ENCODE results near the gene CCDC175.

The CCDC175 gene

DNA sequence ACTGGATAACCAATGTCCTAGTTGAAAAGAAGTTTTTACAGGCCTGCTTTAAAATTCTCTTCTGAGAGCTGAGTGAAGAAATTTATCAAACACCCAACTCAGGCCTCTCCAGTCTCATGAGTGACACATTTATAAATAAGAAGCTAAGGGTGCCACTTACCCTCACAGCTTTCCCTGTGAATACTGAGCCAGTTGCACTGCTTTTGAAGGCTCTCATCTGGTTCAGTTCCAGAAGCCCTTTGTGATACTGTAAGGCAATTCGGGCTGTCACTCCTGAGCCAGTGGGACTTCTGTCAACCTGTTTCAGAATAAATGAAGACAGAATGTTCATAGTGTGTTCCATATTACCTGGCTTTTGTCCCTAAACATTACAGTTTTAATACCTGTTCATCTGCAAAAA, 100.9 kb downstream of the CCDC175 start:
- H3K4me1 ChIP-seq (ENCODE audit: control insufficient read depth, insufficient read depth, low read depth, low read length), result peaks cover 4% of the 10 kb centered on the region
- no peak overlapping the region for H3K14ac ChIP-seq (ENCODE audit: low read length in 2 of 2)
- no peak for DNase-seq
- H3K9me3 ChIP-seq (ENCODE audit: control insufficient read depth, low read length), result no peaks in the 10 kb centered on the region
- H3K4me3 ChIP-seq (ENCODE audit: insufficient read depth in 1 of 2, low read depth in 1 of 2, low read length in 2 of 2), result no peak overlapping the region
- no peak overlapping the region for H3K23ac ChIP-seq (ENCODE audit: low read length in 2 of 2)
- WGBS, result no CpG with 5 or more reads among the region's 1 CpG
- H3K9ac ChIP-seq (ENCODE audit: low read length), result no peak overlapping the region
- H2AFZ ChIP-seq (ENCODE audit: low read depth, low read length), result no peak overlapping the region
- H3K79me1 ChIP-seq (replicated peaks; ENCODE audit: low read length, poor library complexity, severe bottlenecking), result peaks cover 16% of the 10 kb centered on the region
- H4K91ac ChIP-seq (ENCODE audit: low read length), result no peak overlapping the region
- no peak overlapping the region for H4K8ac ChIP-seq (ENCODE audit: low read length)
- no peak overlapping the region for H2AK5ac ChIP-seq (ENCODE audit: low read length, severe bottlenecking)
- H2BK5ac ChIP-seq (ENCODE audit: low read depth, low read length, poor library complexity, severe bottlenecking), result no peak overlapping the region
- H3K4me2 ChIP-seq (ENCODE audit: low read length, poor library complexity, severe bottlenecking), result no peak overlapping the region
- no peak overlapping the region for H3K4ac ChIP-seq (ENCODE audit: low read depth in 1 of 2, low read length in 2 of 2)
- peak overlapping the region; percentile 10 for H3K27ac ChIP-seq (ENCODE audit: low read length, poor library complexity, severe bottlenecking)
- no peak overlapping the region for H3K18ac ChIP-seq (ENCODE audit: low read depth in 1 of 2, low read length in 2 of 2)
- no peak overlapping the region for H2BK15ac ChIP-seq (ENCODE audit: low read depth, poor library complexity, severe bottlenecking)
- peaks cover 9 to 90% of the 10 kb centered on the region in 2 experiments for H3K36me3 ChIP-seq (ENCODE audit: control insufficient read depth in 1 of 2, insufficient read depth in 2 of 2, low read depth in 1 of 2, low read length in 2 of 2)
- H3K27me3 ChIP-seq (ENCODE audit: control insufficient read depth in 1 of 2, insufficient read depth in 1 of 2, low read length in 2 of 2), result no peaks in the 10 kb centered on the region
- no peak overlapping the region for H2BK12ac ChIP-seq (ENCODE audit: low read length in 2 of 2)
- H2BK120ac ChIP-seq (ENCODE audit: low read depth, low read length), result no peak overlapping the region

DNA sequence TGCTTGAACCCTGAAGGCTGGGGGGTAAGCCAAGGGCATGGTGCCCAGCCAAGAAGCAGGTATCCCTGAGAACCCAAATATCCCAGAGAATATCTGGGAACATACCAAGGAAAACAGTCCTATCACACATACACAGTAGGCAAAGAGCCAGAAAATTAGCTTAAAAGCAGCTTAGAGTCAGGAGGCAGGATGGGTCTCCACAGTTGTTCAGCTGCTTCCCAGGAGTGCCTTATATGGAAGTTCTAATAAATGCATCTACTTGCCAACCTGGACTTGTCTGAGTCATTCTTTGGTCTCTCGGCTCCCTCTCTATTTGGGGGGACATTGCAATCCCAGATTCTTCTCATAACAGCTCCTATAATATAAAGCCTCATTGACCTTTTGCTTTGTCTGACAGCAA, 102.4 kb downstream of the CCDC175 start:
- no peak overlapping the region for H2AFZ ChIP-seq (ENCODE audit: low read depth, low read length)
- H3K27ac ChIP-seq (ENCODE audit: low read length, poor library complexity, severe bottlenecking), result peak overlapping the region; percentile 82
- no peak overlapping the region for H4K91ac ChIP-seq (ENCODE audit: low read length)
- H3K4ac ChIP-seq (ENCODE audit: low read depth in 1 of 2, low read length in 2 of 2), result no peak overlapping the region
- H3K27me3 ChIP-seq (ENCODE audit: control insufficient read depth in 1 of 2, insufficient read depth in 1 of 2, low read length in 2 of 2), result no peaks in the 10 kb centered on the region
- H3K14ac ChIP-seq (ENCODE audit: low read length in 2 of 2), result no peak overlapping the region
- H2BK15ac ChIP-seq (ENCODE audit: low read depth, poor library complexity, severe bottlenecking), result no peak overlapping the region
- no peak overlapping the region for H3K4me3 ChIP-seq (ENCODE audit: insufficient read depth in 1 of 2, low read depth in 1 of 2, low read length in 2 of 2)
- H3K9ac ChIP-seq (ENCODE audit: low read length), result no peak overlapping the region
- 29% methylated on average over 1 of the region's 1 CpG for WGBS
- peaks cover 2% of the 10 kb centered on the region for H3K4me1 ChIP-seq (ENCODE audit: control insufficient read depth, insufficient read depth, low read depth, low read length)
- no peak overlapping the region for H2BK120ac ChIP-seq (ENCODE audit: low read depth, low read length)
- H3K9me3 ChIP-seq (ENCODE audit: control insufficient read depth, low read length), result no peaks in the 10 kb centered on the region
- no peak overlapping the region for H3K23ac ChIP-seq (ENCODE audit: low read length in 2 of 2)
- H2BK12ac ChIP-seq (ENCODE audit: low read length in 2 of 2), result no peak overlapping the region
- no peak overlapping the region for H3K4me2 ChIP-seq (ENCODE audit: low read length, poor library complexity, severe bottlenecking)
- H2BK5ac ChIP-seq (ENCODE audit: low read depth, low read length, poor library complexity, severe bottlenecking), result peak overlapping the region; percentile 79
- peaks cover 12 to 95% of the 10 kb centered on the region in 2 experiments for H3K36me3 ChIP-seq (ENCODE audit: control insufficient read depth in 1 of 2, insufficient read depth in 2 of 2, low read depth in 1 of 2, low read length in 2 of 2)
- no peak for DNase-seq
- no peak overlapping the region for H4K8ac ChIP-seq (ENCODE audit: low read length)
- H2AK5ac ChIP-seq (ENCODE audit: low read length, severe bottlenecking), result peak overlapping the region; percentile 54
- H3K18ac ChIP-seq (ENCODE audit: low read depth in 1 of 2, low read length in 2 of 2), result no peak overlapping the region
- H3K79me1 ChIP-seq (replicated peaks; ENCODE audit: low read length, poor library complexity, severe bottlenecking), result peaks cover 18% of the 10 kb centered on the region

DNA sequence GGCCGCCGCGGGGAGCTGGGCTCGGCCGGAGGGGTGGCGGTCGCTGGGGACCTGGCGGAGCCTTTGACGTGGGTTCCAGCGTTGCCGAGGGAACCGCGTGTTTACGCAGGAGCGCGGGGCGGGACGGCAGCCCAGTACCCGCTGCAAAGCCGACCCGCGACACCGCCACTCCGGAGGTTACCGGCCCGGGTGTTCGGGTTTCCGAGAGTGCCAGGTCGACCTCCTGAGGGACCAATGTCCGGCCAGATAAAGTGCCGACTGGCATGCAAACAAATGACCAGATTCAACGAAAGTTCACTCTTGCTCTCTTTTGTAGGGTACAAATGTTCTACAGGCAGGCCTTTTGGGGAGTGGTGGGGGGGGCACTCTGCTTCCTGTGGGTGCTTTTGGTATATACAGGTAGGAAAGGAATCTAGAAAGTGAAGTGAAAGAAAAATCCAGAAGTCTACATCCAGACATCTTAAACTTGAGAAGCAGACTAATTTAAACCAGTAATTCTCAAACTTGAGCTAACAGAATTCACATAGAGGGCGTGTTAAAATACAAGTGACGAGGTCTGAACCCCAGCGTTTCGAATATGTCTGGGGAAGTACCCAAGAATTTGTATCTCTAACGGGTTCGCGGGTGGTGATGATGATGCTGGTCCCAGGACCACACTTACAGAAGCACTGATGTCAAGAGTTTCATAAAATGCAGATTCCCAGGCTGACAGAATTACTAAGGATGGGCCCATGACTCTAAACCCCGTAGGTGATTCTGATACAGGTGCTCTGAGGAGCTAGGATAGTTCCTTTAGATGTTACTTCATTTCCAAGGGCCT, 111.1 kb downstream of the CCDC175 start, which contains the start of gene GPR135:
GPR135 (minus strand) TSS at position 65 of the 820 bp plus-strand sequence. CDS start 154 bp downstream, outside the sequence.
- Histone ChIP-seq H3K18ac (ENCODE audit: low read depth in 1 of 2, low read length in 2 of 2) (peak within 1 kb of the TSS; percentile 23 to 90), H3K4me2 (ENCODE audit: low read length, poor library complexity, severe bottlenecking) (peak within 1 kb of the TSS; percentile 99), H4K91ac (ENCODE audit: low read length) (peak within 1 kb of the TSS; percentile 83), H2AK5ac (ENCODE audit: low read length, severe bottlenecking) (no peak within 1 kb of the TSS), H3K4me3 (ENCODE audit: insufficient read depth in 1 of 2, low read depth in 1 of 2, low read length in 2 of 2) (peak within 1 kb of the TSS; percentile 70 to 76), H3K79me1 (replicated peaks; ENCODE audit: low read length, poor library complexity, severe bottlenecking) (peaks cover 16% of the 10 kb centered on the region), H2BK15ac (ENCODE audit: low read depth, poor library complexity, severe bottlenecking) (no peak within 1 kb of the TSS), H3K27me3 (ENCODE audit: control insufficient read depth in 1 of 2, insufficient read depth in 1 of 2, low read length in 2 of 2) (no peaks in the 10 kb centered on the region), H3K4me1 (ENCODE audit: control insufficient read depth, insufficient read depth, low read depth, low read length) (peaks cover 12% of the 10 kb centered on the region), H2AFZ (ENCODE audit: low read depth, low read length) (peak within 1 kb of the TSS; percentile 92), H3K14ac (ENCODE audit: low read length in 2 of 2) (peak within 1 kb of the TSS in 1 of 2 experiments; percentile 80), H3K4ac (ENCODE audit: low read depth in 1 of 2, low read length in 2 of 2) (peak within 1 kb of the TSS; percentile 7 to 80), H2BK5ac (ENCODE audit: low read depth, low read length, poor library complexity, severe bottlenecking) (no peak within 1 kb of the TSS), H3K9ac (ENCODE audit: low read length) (peak within 1 kb of the TSS; percentile 82), H3K23ac (ENCODE audit: low read length in 2 of 2) (peak within 1 kb of the TSS in 1 of 2 experiments; percentile 99), H3K9me3 (ENCODE audit: control insufficient read depth, low read length) (no peaks in the 10 kb centered on the region), H3K27ac (ENCODE audit: low read length, poor library complexity, severe bottlenecking) (no peak within 1 kb of the TSS), H3K36me3 (ENCODE audit: control insufficient read depth in 1 of 2, insufficient read depth in 2 of 2, low read depth in 1 of 2, low read length in 2 of 2) (peaks cover 16 to 37% of the 10 kb centered on the region in 2 experiments), H2BK12ac (ENCODE audit: low read length in 2 of 2) (peak within 1 kb of the TSS in 1 of 2 experiments; percentile 39), H2BK120ac (ENCODE audit: low read depth, low read length) (no peak within 1 kb of the TSS), H4K8ac (ENCODE audit: low read length) (peak within 1 kb of the TSS; percentile 90)
- no peak for DNase-seq
- WGBS, result 26% methylated on average over 38 of the region's 40 CpGs
